ENCODE results near the gene JAML. TPM values are rescaled to one million over a fixed set of nuclear protein-coding genes. Genes with fewer than 3 reads are reported as not detected.

The JAML gene
- total and polyA plus RNA-seq, 2 of the 13 experiments (the other 11 are each of a cell fraction or from before 2014, with no cell fraction given), result 2.0 to 3.3 TPM

- TF ChIP-seq ZNF124 (CRISPR knock-in tag; IDR thresholded peaks at IDR 0.05) (peak; percentile 74; the same call in 1 of the 2 replicates), HNRNPH1 (optimal IDR thresholded peaks at IDR 0.05; ENCODE audit: low read depth, low read length) (no peak), YEATS2 (CRISPR knock-in tag; IDR thresholded peaks at IDR 0.05; ENCODE audit: borderline replicate concordance) (peak; percentile 53; the same call in 1 of the 2 replicates), SP4 (CRISPR knock-in tag; IDR thresholded peaks at IDR 0.05) (no peak), ARNT (IDR thresholded peaks at IDR 0.05) (no peak), TMF1 (CRISPR knock-in tag; IDR thresholded peaks at IDR 0.05; ENCODE audit: low read depth) (no peak), KLF12 (CRISPR knock-in tag; IDR thresholded peaks at IDR 0.05; ENCODE audit: borderline replicate concordance) (no peak), ZNF253 (CRISPR knock-in tag; IDR thresholded peaks at IDR 0.05; ENCODE audit: borderline replicate concordance) (no peak), HINFP (CRISPR knock-in tag; IDR thresholded peaks at IDR 0.05; ENCODE audit: low read depth) (no peak), ZNF646 (CRISPR knock-in tag; IDR thresholded peaks at IDR 0.05) (no peak), ZNF335 (CRISPR knock-in tag; IDR thresholded peaks at IDR 0.05) (no peak), HCFC1 (IDR thresholded peaks at IDR 0.05; ENCODE audit: low read depth, low read length) (no peak), ZHX1 (CRISPR knock-in tag; IDR thresholded peaks at IDR 0.05; ENCODE audit: low read depth) (peak; percentile 50; the same call in 1 of the 2 replicates), SRY (CRISPR knock-in tag; IDR thresholded peaks at IDR 0.05) (no peak), RARG (CRISPR knock-in tag; IDR thresholded peaks at IDR 0.05; ENCODE audit: low read depth) (no peak), ZNF263 (CRISPR knock-in tag; IDR thresholded peaks at IDR 0.05) (no peak)
- TF ChIP-seq, protein P1, sequence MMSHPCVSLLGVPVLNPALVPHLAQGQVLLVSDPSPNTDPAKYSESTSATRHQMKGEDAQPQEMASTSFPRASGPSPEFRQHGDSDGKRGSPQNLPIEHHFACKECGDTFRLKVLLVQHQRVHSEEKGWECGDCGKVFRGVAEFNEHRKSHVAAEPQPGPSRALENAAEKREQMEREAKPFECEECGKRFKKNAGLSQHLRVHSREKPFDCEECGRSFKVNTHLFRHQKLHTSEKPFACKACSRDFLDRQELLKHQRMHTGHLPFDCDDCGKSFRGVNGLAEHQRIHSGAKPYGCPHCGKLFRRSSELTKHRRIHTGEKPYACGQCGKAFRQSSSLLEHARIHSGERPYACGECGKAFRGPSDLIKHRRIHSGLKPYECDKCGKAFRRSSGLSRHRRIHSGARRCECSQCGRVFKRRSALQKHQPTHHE (CRISPR knock-in tag; IDR thresholded peaks at IDR 0.05; ENCODE audit: borderline replicate concordance), result no peak
These were observed 29.8 kb downstream of the JAML start (continued) for GRCh38 chr11:118194835-118195627.
